ENCODE data around the gene INA. TPM values are rescaled to one million over a fixed set of nuclear protein-coding genes. Genes with fewer than 3 reads are reported as not detected.

INA gene
- total RNA-seq, 4 donors from 2014 or later, result 1.6 to 3.1 (median 2.3) TPM

DNA sequence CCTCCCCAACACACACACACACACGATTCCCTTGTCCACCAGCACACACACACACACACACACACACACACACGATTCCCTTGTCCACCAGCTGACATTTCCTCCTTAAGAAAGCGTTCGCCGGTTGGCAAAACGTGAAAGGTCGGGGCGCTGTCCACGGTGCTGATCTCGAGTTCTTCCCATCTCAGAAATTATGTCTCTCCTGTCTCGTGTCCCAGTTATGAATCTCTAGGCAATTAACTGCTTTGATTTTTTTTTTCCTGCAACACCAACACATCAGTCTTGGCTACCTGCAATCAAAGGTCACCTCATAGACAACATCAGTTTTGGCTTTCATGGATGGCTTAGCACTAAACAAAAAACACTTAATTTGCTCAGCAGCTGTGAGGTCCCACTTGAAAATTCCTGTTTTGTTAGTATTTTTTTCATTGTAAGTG lies 1.9 kb downstream of the INA start:
- H3K4me1 ChIP-seq, result peaks cover 8 to 18% (median 16%) of the 10 kb centered on the region in 4 donors
- H3K36me3 ChIP-seq, result no peaks in the 10 kb centered on the region
- DNase-seq (ENCODE audit: extremely low spot score), result no peak
- TF ChIP-seq EP300 (IDR thresholded peaks at IDR 0.05) (no peak), POLR2AphosphoS5 (IDR thresholded peaks at IDR 0.05) (no peak), POLR2A (IDR thresholded peaks at IDR 0.05; ENCODE audit: low read depth) (no peak)
- TF ChIP-seq, protein P1, sequence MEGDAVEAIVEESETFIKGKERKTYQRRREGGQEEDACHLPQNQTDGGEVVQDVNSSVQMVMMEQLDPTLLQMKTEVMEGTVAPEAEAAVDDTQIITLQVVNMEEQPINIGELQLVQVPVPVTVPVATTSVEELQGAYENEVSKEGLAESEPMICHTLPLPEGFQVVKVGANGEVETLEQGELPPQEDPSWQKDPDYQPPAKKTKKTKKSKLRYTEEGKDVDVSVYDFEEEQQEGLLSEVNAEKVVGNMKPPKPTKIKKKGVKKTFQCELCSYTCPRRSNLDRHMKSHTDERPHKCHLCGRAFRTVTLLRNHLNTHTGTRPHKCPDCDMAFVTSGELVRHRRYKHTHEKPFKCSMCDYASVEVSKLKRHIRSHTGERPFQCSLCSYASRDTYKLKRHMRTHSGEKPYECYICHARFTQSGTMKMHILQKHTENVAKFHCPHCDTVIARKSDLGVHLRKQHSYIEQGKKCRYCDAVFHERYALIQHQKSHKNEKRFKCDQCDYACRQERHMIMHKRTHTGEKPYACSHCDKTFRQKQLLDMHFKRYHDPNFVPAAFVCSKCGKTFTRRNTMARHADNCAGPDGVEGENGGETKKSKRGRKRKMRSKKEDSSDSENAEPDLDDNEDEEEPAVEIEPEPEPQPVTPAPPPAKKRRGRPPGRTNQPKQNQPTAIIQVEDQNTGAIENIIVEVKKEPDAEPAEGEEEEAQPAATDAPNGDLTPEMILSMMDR (IDR thresholded peaks at IDR 0.05), result no peak
- 11% methylated on average over 11 of the region's 11 CpGs for WGBS
- H3K27ac ChIP-seq (replicated peaks in 1 of 4), result no peak overlapping the region
- intact Hi-C loops (cut with DNase I), result no loop called here
- H3K27me3 ChIP-seq, result peaks cover 16 to 75% (median 42%) of the 10 kb centered on the region in 4 donors
- no peaks in the 10 kb centered on the region for H3K9me3 ChIP-seq
- H3K4me3 ChIP-seq, result no peak overlapping the region

DNA sequence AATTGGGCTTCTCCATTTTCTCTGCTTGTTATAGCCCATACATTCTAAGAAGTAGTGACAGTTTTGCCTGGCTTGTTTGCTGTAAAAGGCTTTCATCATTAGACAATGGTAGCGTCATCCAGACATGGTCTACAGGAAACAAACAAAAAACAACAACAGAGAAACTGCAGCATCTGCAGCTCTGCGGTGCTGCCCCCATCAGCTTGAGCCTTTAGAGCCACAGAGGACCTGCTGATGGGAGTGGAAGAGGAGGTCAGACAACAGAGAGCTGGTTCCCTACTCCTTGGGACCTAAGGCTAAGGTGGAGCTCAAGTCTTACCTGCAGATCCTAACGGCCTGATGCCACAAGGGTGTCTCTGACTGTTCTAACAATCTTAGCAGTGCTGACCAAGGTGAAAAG lies 3.1 kb downstream of the INA start:
- 55% methylated on average over 3 of the region's 3 CpGs for WGBS
- Histone ChIP-seq H3K4me1 (peaks cover 8 to 18% (median 16%) of the 10 kb centered on the region in 4 donors), H3K9me3 (no peaks in the 10 kb centered on the region), H3K36me3 (no peaks in the 10 kb centered on the region), H3K4me3 (no peak overlapping the region), H3K27me3 (peaks cover 16 to 87% (median 42%) of the 10 kb centered on the region in 4 donors), H3K27ac (replicated peaks in 1 of 4) (no peak overlapping the region)
- no peak for DNase-seq (ENCODE audit: extremely low spot score)
- intact Hi-C loops (cut with DNase I), result no loop called here
- TF ChIP-seq POLR2AphosphoS5 (IDR thresholded peaks at IDR 0.05) (no peak), EP300 (IDR thresholded peaks at IDR 0.05) (no peak), POLR2A (IDR thresholded peaks at IDR 0.05; ENCODE audit: low read depth) (no peak)

DNA sequence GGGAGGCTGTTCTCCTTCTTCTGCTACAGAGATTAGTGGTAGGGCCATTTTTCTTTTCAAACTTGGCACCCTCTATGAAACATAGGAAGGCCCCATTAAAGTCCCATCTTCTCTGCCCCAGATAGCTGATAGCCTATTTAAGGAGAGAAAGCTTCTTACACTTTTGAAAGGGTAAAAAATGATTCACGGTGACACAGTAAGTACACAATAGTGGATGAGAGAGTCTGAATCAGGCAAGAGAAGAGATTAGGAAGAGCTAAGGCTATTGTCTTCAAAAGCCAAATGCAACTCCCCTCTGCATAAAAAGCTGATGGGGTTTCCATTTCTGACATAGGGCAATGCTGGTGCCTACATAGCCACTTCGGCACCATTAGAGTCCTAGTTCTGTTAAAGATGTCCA lies 3.6 kb downstream of the INA start:
- intact Hi-C loops (cut with DNase I), result no loop called here

DNA sequence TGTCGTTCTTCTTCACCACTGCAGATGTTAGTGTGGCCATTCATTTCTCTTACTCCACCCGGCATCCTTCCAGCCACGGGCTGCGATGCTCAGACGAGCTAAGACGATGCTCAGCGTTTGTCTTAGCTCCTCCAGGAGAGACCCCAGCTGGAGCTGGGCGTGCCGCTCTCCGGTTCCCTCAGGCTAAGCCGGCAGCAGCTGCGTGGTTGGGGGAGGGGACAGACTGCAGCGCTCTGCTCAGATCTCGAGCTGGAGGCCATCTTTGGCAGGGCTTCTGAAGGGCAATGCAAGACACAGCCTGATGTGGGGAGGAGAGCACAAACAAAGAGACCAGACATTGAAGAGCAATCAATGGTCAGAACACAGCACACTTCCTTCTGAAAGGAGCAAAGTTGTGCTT lies 4.8 kb downstream of the INA start:
- TF ChIP-seq EP300 (IDR thresholded peaks at IDR 0.05) (no peak), POLR2A (IDR thresholded peaks at IDR 0.05; ENCODE audit: low read depth) (no peak), POLR2AphosphoS5 (IDR thresholded peaks at IDR 0.05) (no peak)
- TF ChIP-seq, protein P1 (IDR thresholded peaks at IDR 0.05), result no peak
- Histone ChIP-seq H3K4me3 (no peak overlapping the region), H3K4me1 (peaks cover 7 to 14% (median 12%) of the 10 kb centered on the region in 4 donors), H3K9me3 (no peaks in the 10 kb centered on the region), H3K27ac (replicated peaks in 1 of 4) (no peak overlapping the region), H3K27me3 (peaks cover 11 to 81% (median 34%) of the 10 kb centered on the region in 4 donors), H3K36me3 (no peaks in the 10 kb centered on the region)
- DNase-seq (ENCODE audit: extremely low spot score), result no peak
- intact Hi-C loops (cut with DNase I), result no loop called here
- WGBS, result 11% methylated on average over 14 of the region's 14 CpGs

More for the DNA sequence above, 3.6 kb downstream of the INA start:
- WGBS, result 90% methylated on average over 2 of the region's 2 CpGs
- TF ChIP-seq EP300 (IDR thresholded peaks at IDR 0.05), result no peak
- TF ChIP-seq, protein P1 (IDR thresholded peaks at IDR 0.05), result no peak
- TF ChIP-seq POLR2AphosphoS5 (IDR thresholded peaks at IDR 0.05), result no peak
- no peak for TF ChIP-seq POLR2A (IDR thresholded peaks at IDR 0.05; ENCODE audit: low read depth)
- no peaks in the 10 kb centered on the region for H3K36me3 ChIP-seq
- H3K27ac ChIP-seq (replicated peaks in 1 of 4), result no peak overlapping the region
- peaks cover 16 to 88% (median 40%) of the 10 kb centered on the region in 4 donors for H3K27me3 ChIP-seq
- DNase-seq (ENCODE audit: extremely low spot score), result no peak
- H3K9me3 ChIP-seq, result no peaks in the 10 kb centered on the region
- H3K4me3 ChIP-seq, result no peak overlapping the region
- H3K4me1 ChIP-seq, result peaks cover 8 to 18% (median 16%) of the 10 kb centered on the region in 4 donors

DNA sequence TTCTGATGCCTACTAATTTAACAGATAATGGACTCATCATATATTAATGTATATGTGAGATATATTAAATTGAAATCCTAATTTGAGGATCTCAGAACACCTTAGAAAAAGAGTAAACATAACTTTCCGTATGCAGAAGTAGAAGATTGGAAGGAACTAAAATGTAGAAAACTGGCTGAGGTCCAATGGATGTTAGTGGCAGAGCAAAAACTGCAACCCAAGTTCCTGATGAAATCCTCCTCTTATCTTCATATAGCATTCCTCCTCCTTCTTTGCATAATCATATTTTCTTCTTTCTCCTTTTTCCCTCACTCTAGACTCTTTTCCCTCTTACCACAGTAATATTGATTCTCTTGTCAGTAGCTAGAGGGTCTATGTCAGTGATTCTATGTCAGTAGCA lies 6.0 kb downstream of the INA start:
- WGBS, result 32% methylated on average over 1 of the region's 1 CpG
- no peak overlapping the region for H3K27ac ChIP-seq (replicated peaks in 1 of 4)
- TF ChIP-seq EP300 (IDR thresholded peaks at IDR 0.05) (no peak), POLR2AphosphoS5 (IDR thresholded peaks at IDR 0.05) (no peak), POLR2A (IDR thresholded peaks at IDR 0.05; ENCODE audit: low read depth) (no peak)
- TF ChIP-seq, protein P1 (IDR thresholded peaks at IDR 0.05), result no peak
- intact Hi-C loops (cut with DNase I), result no loop called here
- no peak for DNase-seq (ENCODE audit: extremely low spot score)
- H3K27me3 ChIP-seq, result peaks cover under 1 to 81% (median 23%) of the 10 kb centered on the region in 4 donors
- H3K36me3 ChIP-seq, result no peaks in the 10 kb centered on the region
- no peak overlapping the region for H3K4me3 ChIP-seq
- H3K9me3 ChIP-seq, result no peaks in the 10 kb centered on the region
- H3K4me1 ChIP-seq, result peaks cover 0 to 2% (median 1%) of the 10 kb centered on the region in 4 donors

Measured in esophagus muscularis mucosa (tissue), 4 donors.